WTC11 (cell line): ENCODE results near the gene MTPN. TPM values are rescaled to one million over a fixed set of nuclear protein-coding genes. Genes with fewer than 3 reads are reported as not detected.

Source experiments
- ATAC-seq: fragments of 200-7000 bp; cut with Tn5 transposase; 2 replicates; pipeline ENCODE4 v1.10.0; 2021; ENCODE audit warnings: mild to moderate bottlenecking, moderate library complexity
- CTCF ChIA-PET: fragments of 300-600 bp; sonication (Branson Sonifier 250); formaldehyde crosslinking; loops from one replicate; lab custom pipeline; 2021; ENCODE audit warnings: antibody characterized with exemption; lab: Charles Lee
- POLR2A ChIA-PET: fragments of 350-600 bp; sonication (Branson Sonifier 250); formaldehyde crosslinking; loops from one replicate; lab custom pipeline; 2021; ENCODE audit warnings: antibody characterized with exemption; lab: Charles Lee
- DNase-seq: peaks from one replicate; pipeline ENCODE4 v3.0.0; 2021; ENCODE audit warnings: low spot score
- H3K27ac Mint-ChIP-seq: 2 replicates; pipeline ENCODE4 v1.8.0; 2021; ENCODE audit warnings: mixed read lengths
- H3K27me3 Mint-ChIP-seq: 2 replicates; pipeline ENCODE4 v1.8.0; 2021; ENCODE audit warnings: low read depth, mild to moderate bottlenecking, moderate library complexity, mixed read lengths
- H3K36me3 Mint-ChIP-seq: 2 replicates; pipeline ENCODE4 v1.8.0; 2021; ENCODE audit warnings: mixed read lengths
- H3K4me1 Mint-ChIP-seq: 2 replicates; pipeline ENCODE4 v1.8.0; 2022; ENCODE audit warnings: mixed read lengths
- H3K4me3 Mint-ChIP-seq: 2 replicates; pipeline ENCODE4 v1.8.0; 2021; ENCODE audit warnings: mild to moderate bottlenecking, moderate library complexity, mixed read lengths
- H3K9me3 Mint-ChIP-seq: 2 replicates; pipeline ENCODE4 v1.8.0; 2021; ENCODE audit warnings: mixed read lengths
- ATF1 ChIP-seq: sonication (generic); formaldehyde crosslinking; IDR thresholded peaks from 2 replicates; pipeline ENCODE4 v1.8.1; 2023; ENCODE audit warnings: mild to moderate bottlenecking, moderate library complexity, missing genetic modification reagents
- CBFB ChIP-seq: sonication (generic); formaldehyde crosslinking; IDR thresholded peaks from 2 replicates; pipeline ENCODE4 v1.8.1; 2022; ENCODE audit warnings: mild to moderate bottlenecking, low read depth, missing genetic modification reagents
- FOXP1 ChIP-seq: sonication (generic); formaldehyde crosslinking; IDR thresholded peaks from 2 replicates; pipeline ENCODE4 v1.8.0; 2022; ENCODE audit warnings: missing genetic modification reagents, mild to moderate bottlenecking, moderate library complexity, borderline replicate concordance
- KAT7 ChIP-seq: sonication (generic); formaldehyde crosslinking; IDR thresholded peaks from 2 replicates; pipeline ENCODE4 v1.8.1; 2023; ENCODE audit warnings: missing genetic modification reagents, mild to moderate bottlenecking, borderline replicate concordance
- NFYB ChIP-seq: sonication (generic); formaldehyde crosslinking; conservative IDR thresholded peaks from 2 replicates; pipeline ENCODE4 v1.8.0; 2022; ENCODE audit warnings: low read depth, missing genetic modification reagents
- NR2C2 ChIP-seq: sonication (generic); formaldehyde crosslinking; IDR thresholded peaks from 2 replicates; pipeline ENCODE4 v1.8.0; 2022; ENCODE audit warnings: mild to moderate bottlenecking, missing genetic modification reagents
- OVOL2 ChIP-seq: fragments of 250-450 bp; sonication (Bioruptor Pico); IDR thresholded peaks from 2 replicates; pipeline ENCODE4 v1.9.0; 2021; ENCODE audit warnings: mild to moderate bottlenecking, borderline replicate concordance
- RORB ChIP-seq: fragments of 250-450 bp; sonication (Bioruptor Pico); IDR thresholded peaks from 2 replicates; pipeline ENCODE4 v1.9.0; 2021; ENCODE audit warnings: mild to moderate bottlenecking
- SP1 ChIP-seq: sonication (generic); formaldehyde crosslinking; conservative IDR thresholded peaks from 2 replicates; pipeline ENCODE4 v1.8.1; 2022; ENCODE audit warnings: missing genetic modification reagents
- ZNF121 ChIP-seq: sonication (generic); formaldehyde crosslinking; IDR thresholded peaks from 2 replicates; pipeline ENCODE4 v1.8.0; 2023; ENCODE audit warnings: missing genetic modification reagents
- ZNF671 ChIP-seq: fragments of 250-450 bp; sonication (Bioruptor Pico); IDR thresholded peaks from 2 replicates; pipeline ENCODE4 v1.8.0; 2021; ENCODE audit warnings: mild to moderate bottlenecking
- total RNA-seq: library from RNA; stranded (reverse); gene quantifications from 3 replicates; pipeline ENCODE4 v1.2.3, GENCODE V29; 2021
- TF ChIP-seq, protein P1 (sequence below): sonication (generic); formaldehyde crosslinking; IDR thresholded peaks from 2 replicates; pipeline ENCODE4 v1.8.1; 2023; ENCODE audit warnings: mild to moderate bottlenecking, missing genetic modification reagents
- TF ChIP-seq, protein P2 (sequence below): sonication (generic); formaldehyde crosslinking; IDR thresholded peaks from 2 replicates; pipeline ENCODE4 v1.8.0; 2023; ENCODE audit warnings: missing genetic modification reagents, mild to moderate bottlenecking, borderline replicate concordance
- TF ChIP-seq, protein P3 (sequence below): fragments of 250-450 bp; sonication (Bioruptor Pico); IDR thresholded peaks from 2 replicates; pipeline ENCODE4 v1.9.0; 2021; ENCODE audit warnings: mild to moderate bottlenecking
- TF ChIP-seq, protein P4 (sequence below): fragments of 250-450 bp; sonication (Bioruptor Pico); IDR thresholded peaks from 2 replicates; pipeline ENCODE4 v2.1.2; 2022; ENCODE audit warnings: mild to moderate bottlenecking, moderate library complexity
- TF ChIP-seq, protein P5 (sequence below): sonication (generic); formaldehyde crosslinking; IDR thresholded peaks from 2 replicates; pipeline ENCODE4 v1.8.0; 2022; ENCODE audit warnings: mild to moderate bottlenecking, missing genetic modification reagents
- TF ChIP-seq, protein P6 (sequence below): fragments of 250-450 bp; sonication (Bioruptor Pico); IDR thresholded peaks from 2 replicates; pipeline ENCODE4 v1.9.0; 2021; ENCODE audit warnings: mild to moderate bottlenecking
- TF ChIP-seq, protein P7 (sequence below): sonication (generic); formaldehyde crosslinking; IDR thresholded peaks from 2 replicates; pipeline ENCODE4 v1.8.0; 2022; ENCODE audit warnings: mild to moderate bottlenecking, missing genetic modification reagents

The MTPN gene
- total RNA-seq, 1 experiment from 2014 or later = 92.5 TPM

DNA sequence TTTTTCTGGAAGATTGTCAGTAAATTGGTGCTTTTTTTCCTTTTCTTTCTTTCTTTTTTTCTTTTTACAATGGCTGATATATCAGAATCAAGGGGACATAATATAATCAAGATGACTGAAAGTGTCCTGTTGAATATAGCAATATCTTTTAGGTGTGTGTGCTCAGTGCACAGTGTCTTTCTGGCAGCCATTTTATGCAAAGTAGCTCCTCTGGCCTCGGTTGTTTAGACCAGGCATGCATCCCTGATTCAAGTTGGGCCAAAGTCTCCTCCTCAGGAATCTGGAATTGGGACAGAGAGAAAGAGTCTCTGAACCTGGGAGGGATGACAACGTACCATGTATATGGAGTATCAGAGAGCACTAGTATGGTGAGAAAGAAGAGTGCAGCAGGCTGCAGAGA is 49.0 kb upstream of the MTPN start (continued):
- TF ChIP-seq, protein P1, sequence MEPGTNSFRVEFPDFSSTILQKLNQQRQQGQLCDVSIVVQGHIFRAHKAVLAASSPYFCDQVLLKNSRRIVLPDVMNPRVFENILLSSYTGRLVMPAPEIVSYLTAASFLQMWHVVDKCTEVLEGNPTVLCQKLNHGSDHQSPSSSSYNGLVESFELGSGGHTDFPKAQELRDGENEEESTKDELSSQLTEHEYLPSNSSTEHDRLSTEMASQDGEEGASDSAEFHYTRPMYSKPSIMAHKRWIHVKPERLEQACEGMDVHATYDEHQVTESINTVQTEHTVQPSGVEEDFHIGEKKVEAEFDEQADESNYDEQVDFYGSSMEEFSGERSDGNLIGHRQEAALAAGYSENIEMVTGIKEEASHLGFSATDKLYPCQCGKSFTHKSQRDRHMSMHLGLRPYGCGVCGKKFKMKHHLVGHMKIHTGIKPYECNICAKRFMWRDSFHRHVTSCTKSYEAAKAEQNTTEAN = no peak
- TF ChIP-seq, protein P2, sequence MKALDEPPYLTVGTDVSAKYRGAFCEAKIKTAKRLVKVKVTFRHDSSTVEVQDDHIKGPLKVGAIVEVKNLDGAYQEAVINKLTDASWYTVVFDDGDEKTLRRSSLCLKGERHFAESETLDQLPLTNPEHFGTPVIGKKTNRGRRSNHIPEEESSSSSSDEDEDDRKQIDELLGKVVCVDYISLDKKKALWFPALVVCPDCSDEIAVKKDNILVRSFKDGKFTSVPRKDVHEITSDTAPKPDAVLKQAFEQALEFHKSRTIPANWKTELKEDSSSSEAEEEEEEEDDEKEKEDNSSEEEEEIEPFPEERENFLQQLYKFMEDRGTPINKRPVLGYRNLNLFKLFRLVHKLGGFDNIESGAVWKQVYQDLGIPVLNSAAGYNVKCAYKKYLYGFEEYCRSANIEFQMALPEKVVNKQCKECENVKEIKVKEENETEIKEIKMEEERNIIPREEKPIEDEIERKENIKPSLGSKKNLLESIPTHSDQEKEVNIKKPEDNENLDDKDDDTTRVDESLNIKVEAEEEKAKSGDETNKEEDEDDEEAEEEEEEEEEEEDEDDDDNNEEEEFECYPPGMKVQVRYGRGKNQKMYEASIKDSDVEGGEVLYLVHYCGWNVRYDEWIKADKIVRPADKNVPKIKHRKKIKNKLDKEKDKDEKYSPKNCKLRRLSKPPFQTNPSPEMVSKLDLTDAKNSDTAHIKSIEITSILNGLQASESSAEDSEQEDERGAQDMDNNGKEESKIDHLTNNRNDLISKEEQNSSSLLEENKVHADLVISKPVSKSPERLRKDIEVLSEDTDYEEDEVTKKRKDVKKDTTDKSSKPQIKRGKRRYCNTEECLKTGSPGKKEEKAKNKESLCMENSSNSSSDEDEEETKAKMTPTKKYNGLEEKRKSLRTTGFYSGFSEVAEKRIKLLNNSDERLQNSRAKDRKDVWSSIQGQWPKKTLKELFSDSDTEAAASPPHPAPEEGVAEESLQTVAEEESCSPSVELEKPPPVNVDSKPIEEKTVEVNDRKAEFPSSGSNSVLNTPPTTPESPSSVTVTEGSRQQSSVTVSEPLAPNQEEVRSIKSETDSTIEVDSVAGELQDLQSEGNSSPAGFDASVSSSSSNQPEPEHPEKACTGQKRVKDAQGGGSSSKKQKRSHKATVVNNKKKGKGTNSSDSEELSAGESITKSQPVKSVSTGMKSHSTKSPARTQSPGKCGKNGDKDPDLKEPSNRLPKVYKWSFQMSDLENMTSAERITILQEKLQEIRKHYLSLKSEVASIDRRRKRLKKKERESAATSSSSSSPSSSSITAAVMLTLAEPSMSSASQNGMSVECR (CRISPR knock-in tag) = no peak
- TF ChIP-seq FOXP1 (CRISPR knock-in tag) (no peak), KAT7 (CRISPR knock-in tag) (no peak)

DNA sequence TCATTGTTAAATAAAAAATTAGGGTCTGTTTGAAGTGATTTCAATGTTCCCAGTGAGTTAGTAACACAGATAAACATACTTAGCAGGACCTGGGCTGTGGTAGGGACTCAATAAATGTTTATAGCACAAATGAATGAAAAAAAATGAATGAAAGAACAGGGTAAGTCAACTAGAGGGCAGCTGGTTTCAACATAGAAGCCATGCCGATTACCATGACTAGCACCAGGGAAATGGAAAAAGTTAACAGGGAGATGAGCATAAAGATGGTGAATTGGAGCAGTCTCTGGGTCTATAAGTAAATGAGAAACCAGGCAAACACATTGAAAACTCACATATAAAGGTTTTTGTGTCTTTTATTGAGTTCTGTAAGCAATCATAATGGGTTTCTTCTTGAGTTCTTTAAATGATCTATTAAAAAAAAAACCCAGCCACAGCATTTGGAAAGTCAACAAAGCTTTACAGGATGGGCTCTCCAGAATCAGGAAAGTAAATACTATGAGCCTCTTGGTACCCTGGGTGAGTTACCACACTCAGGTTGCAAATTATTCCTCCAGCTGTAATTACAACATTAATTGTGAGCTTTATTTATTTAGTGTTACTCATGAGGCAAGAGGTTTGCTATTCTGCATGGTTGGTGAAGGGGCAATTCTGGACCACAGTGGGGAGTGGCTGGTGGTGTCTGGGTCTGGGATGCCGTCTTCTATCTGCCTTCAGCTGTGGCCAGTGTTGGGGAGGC is 46.1 kb upstream of the MTPN start:
- H3K36me3 Mint-ChIP-seq = no peaks in the 10 kb centered on the region
- TF ChIP-seq, protein P3, sequence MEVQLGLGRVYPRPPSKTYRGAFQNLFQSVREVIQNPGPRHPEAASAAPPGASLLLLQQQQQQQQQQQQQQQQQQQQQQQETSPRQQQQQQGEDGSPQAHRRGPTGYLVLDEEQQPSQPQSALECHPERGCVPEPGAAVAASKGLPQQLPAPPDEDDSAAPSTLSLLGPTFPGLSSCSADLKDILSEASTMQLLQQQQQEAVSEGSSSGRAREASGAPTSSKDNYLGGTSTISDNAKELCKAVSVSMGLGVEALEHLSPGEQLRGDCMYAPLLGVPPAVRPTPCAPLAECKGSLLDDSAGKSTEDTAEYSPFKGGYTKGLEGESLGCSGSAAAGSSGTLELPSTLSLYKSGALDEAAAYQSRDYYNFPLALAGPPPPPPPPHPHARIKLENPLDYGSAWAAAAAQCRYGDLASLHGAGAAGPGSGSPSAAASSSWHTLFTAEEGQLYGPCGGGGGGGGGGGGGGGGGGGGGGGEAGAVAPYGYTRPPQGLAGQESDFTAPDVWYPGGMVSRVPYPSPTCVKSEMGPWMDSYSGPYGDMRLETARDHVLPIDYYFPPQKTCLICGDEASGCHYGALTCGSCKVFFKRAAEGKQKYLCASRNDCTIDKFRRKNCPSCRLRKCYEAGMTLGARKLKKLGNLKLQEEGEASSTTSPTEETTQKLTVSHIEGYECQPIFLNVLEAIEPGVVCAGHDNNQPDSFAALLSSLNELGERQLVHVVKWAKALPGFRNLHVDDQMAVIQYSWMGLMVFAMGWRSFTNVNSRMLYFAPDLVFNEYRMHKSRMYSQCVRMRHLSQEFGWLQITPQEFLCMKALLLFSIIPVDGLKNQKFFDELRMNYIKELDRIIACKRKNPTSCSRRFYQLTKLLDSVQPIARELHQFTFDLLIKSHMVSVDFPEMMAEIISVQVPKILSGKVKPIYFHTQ (CRISPR knock-in tag) = no peak
- TF ChIP-seq, protein P4, sequence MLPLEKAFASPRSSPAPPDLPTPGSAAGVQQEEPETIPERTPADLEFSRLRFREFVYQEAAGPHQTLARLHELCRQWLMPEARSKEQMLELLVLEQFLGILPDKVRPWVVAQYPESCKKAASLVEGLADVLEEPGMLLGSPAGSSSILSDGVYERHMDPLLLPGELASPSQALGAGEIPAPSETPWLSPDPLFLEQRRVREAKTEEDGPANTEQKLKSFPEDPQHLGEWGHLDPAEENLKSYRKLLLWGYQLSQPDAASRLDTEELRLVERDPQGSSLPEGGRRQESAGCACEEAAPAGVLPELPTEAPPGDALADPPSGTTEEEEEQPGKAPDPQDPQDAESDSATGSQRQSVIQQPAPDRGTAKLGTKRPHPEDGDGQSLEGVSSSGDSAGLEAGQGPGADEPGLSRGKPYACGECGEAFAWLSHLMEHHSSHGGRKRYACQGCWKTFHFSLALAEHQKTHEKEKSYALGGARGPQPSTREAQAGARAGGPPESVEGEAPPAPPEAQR (CRISPR knock-in tag) = no peak
- TF ChIP-seq, protein P5, sequence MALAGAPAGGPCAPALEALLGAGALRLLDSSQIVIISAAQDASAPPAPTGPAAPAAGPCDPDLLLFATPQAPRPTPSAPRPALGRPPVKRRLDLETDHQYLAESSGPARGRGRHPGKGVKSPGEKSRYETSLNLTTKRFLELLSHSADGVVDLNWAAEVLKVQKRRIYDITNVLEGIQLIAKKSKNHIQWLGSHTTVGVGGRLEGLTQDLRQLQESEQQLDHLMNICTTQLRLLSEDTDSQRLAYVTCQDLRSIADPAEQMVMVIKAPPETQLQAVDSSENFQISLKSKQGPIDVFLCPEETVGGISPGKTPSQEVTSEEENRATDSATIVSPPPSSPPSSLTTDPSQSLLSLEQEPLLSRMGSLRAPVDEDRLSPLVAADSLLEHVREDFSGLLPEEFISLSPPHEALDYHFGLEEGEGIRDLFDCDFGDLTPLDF (CRISPR knock-in tag) = no peak
- TF ChIP-seq RORB = no peak
- no peak for TF ChIP-seq ZNF671 (CRISPR knock-in tag)
- TF ChIP-seq, all 79 proteins: peak for 0
- peaks cover 2% of the 10 kb centered on the region; the same call in 1 of the 2 replicates for H3K27me3 Mint-ChIP-seq
- H3K4me1 Mint-ChIP-seq = no peaks in the 10 kb centered on the region
- ATAC-seq = no peak
- H3K27ac Mint-ChIP-seq = no peak overlapping the region
- no peak overlapping the region for H3K4me3 Mint-ChIP-seq
- ChIA-PET POLR2A (no interaction called here), CTCF (interaction anchor here (2.4 kb wide), 1 partner anchor 92 kb away, joined by 5 read pairs; no protein-coding TSS in a partner anchor)
- H3K9me3 Mint-ChIP-seq = no peaks in the 10 kb centered on the region
- no peak for DNase-seq

DNA sequence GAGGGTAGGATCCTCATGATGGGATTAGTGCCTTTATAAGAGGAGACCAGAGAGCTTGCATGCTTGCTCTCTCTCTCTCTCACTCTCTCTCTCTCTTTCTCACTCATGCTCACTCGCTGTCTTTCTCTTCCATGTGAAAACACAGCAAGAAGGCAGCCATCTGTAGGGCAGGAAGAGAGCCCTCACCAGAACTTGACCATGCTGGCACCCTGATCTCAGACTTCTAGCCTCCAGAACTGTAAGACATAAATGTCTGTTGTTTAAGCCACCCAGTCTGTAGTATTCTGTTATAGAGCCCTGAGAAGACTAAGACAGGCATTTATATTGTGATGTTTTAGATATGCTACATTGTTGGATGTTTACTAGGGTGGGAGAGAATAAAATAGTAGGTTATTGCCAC is 43.4 kb upstream of the MTPN start:
- DNase-seq (no peak), ATAC-seq (no peak)
- H3K27ac Mint-ChIP-seq = no peak overlapping the region
- H3K36me3 Mint-ChIP-seq = no peaks in the 10 kb centered on the region
- POLR2A ChIA-PET = no interaction called here
- no peaks in the 10 kb centered on the region for H3K9me3 Mint-ChIP-seq
- no peak overlapping the region for H3K4me3 Mint-ChIP-seq
- no peaks in the 10 kb centered on the region; the same call in 1 of the 2 replicates for H3K27me3 Mint-ChIP-seq
- no peaks in the 10 kb centered on the region for H3K4me1 Mint-ChIP-seq
- CTCF ChIA-PET = no interaction called here
- TF ChIP-seq ATF1 (CRISPR knock-in tag) (no peak), NR2C2 (no peak), ZNF121 (no peak), SP1 (no peak), OVOL2 (no peak), CBFB (CRISPR knock-in tag) (no peak), NFYB (CRISPR knock-in tag) (no peak)
- TF ChIP-seq, protein P1 = no peak
- TF ChIP-seq, protein P6, sequence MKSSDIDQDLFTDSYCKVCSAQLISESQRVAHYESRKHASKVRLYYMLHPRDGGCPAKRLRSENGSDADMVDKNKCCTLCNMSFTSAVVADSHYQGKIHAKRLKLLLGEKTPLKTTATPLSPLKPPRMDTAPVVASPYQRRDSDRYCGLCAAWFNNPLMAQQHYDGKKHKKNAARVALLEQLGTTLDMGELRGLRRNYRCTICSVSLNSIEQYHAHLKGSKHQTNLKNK (CRISPR knock-in tag) = no peak
- TF ChIP-seq, protein P7, sequence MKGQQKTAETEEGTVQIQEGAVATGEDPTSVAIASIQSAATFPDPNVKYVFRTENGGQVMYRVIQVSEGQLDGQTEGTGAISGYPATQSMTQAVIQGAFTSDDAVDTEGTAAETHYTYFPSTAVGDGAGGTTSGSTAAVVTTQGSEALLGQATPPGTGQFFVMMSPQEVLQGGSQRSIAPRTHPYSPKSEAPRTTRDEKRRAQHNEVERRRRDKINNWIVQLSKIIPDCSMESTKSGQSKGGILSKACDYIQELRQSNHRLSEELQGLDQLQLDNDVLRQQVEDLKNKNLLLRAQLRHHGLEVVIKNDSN (CRISPR knock-in tag) = no peak
